K562 (cell line): ENCODE measurements around the gene UNC5C. TPM values are rescaled to one million over a fixed set of nuclear protein-coding genes. Genes with fewer than 3 reads are reported as not detected.

Experiments
- ATAC-seq: fragments of 200-7000 bp; cut with Tn5 transposase; 3 replicates; pipeline ENCODE4 v1.9.1; 2020; ENCODE audit warnings: moderate library complexity
- BruUV-seq: library from RNA; stranded (reverse); fragments of 400-500 nt; replicated peaks from 2 replicates; lab custom pipeline; 2021; lab: Mats Ljungman, UMichigan
- CTCF ChIA-PET: fragments of 300-600 bp; formaldehyde crosslinking; extraction: SDS; loops from one replicate; lab custom pipeline; 2021; ENCODE audit warnings: low intra/inter-chr PET ratio; lab: Yijun Ruan, JAX
- POLR2A ChIA-PET: fragments of 300-600, 350-650 bp; sonication (Branson Sonifier 250); formaldehyde crosslinking; extraction: SDS; loops from one replicate; lab custom pipeline; 2021; ENCODE audit warnings: antibody characterized with exemption, inconsistent platforms; lab: Yijun Ruan, JAX
- DNase-seq, 4 experiments: peaks; one replicate each; pipeline versions ENCODE4 v3.0.0 to v3.0.0-alpha.2; 2011 to 2018; ENCODE audit warnings: low spot score in 3 of 4, mixed read lengths in 3 of 4; ENCODE audit errors: extremely low read depth in 1 of 4
- FAIRE-seq: peaks from 2 replicates; lab custom pipeline; 2011; peaks lifted over from hg19 to GRCh38; lab: Jason Lieb, UNC
- H2AFZ ChIP-seq: 2 replicates; pipeline ENCODE4 v1.6.0; 2011; ENCODE audit warnings: low read depth, low read length, control low read depth, inconsistent platforms
- H3K27ac ChIP-seq: fragments of 200-600 bp; 3 replicates; pipeline ENCODE4 v1.8.0; 2011; ENCODE audit warnings: low read depth, mild to moderate bottlenecking, control low read depth, inconsistent platforms, low read length, moderate library complexity, mixed read lengths; ENCODE audit errors: extremely low read depth
- H3K27me3 ChIP-seq, 2 experiments: fragments of 300-600 bp in 1 of 2; 2 replicates in 1 of 2; 3 replicates in 1 of 2; pipeline versions ENCODE4 v1.6.0 to v1.8.0; 2011; ENCODE audit warnings: inconsistent platforms in 2 of 2, low read length in 2 of 2, mild to moderate bottlenecking in 1 of 2, mixed read lengths in 1 of 2, moderate library complexity in 1 of 2; ENCODE audit not compliant: control insufficient read depth in 2 of 2, insufficient read depth in 2 of 2
- H3K36me3 ChIP-seq: fragments of 300-600 bp; 3 replicates; pipeline ENCODE4 v1.8.0; 2011; ENCODE audit warnings: mild to moderate bottlenecking, low read length, inconsistent platforms; ENCODE audit not compliant: control insufficient read depth, insufficient read depth
- H3K4me1 ChIP-seq, 2 experiments: fragments of 200-600 bp in 1 of 2; replicated peaks in 1 of 2; 2 replicates in 1 of 2; 3 replicates in 1 of 2; pipeline versions ENCODE4 v1.5.1 to v1.8.0; 2011; ENCODE audit warnings: inconsistent platforms in 2 of 2, low read length in 2 of 2, mild to moderate bottlenecking in 1 of 2, mixed read lengths in 1 of 2, moderate library complexity in 1 of 2; ENCODE audit not compliant: control insufficient read depth in 2 of 2, insufficient read depth in 2 of 2
- H3K4me2 ChIP-seq: 2 replicates; pipeline ENCODE4 v1.6.1; 2011; ENCODE audit warnings: low read length, control low read depth, inconsistent platforms, mixed read lengths; ENCODE audit not compliant: insufficient read depth
- H3K4me3 ChIP-seq: fragments of 200-600 bp; sonication (generic), shearing (Covaris generic); 2 replicates; pipeline ENCODE4 v1.5.1; 2016; ENCODE audit warnings: control low read depth, inconsistent platforms
- H3K79me2 ChIP-seq: fragments of 200-600 bp; 3 replicates; pipeline ENCODE4 v1.8.0; 2011; ENCODE audit warnings: low read length, inconsistent platforms; ENCODE audit not compliant: control insufficient read depth, insufficient read depth
- H3K9ac ChIP-seq, 2 experiments: 2 replicates each; pipeline versions ENCODE4 v1.6.0 to v1.6.1; 2011; ENCODE audit warnings: low read depth in 2 of 2, low read length in 2 of 2, control low read depth in 1 of 2, inconsistent platforms in 1 of 2, mild to moderate bottlenecking in 1 of 2, mixed read lengths in 1 of 2; ENCODE audit not compliant: insufficient read depth in 1 of 2
- H3K9me1 ChIP-seq: one replicate; pipeline ENCODE4 v1.6.0; 2011; ENCODE audit warnings: inconsistent platforms, mild to moderate bottlenecking, low read length, moderate library complexity; ENCODE audit not compliant: control insufficient read depth, insufficient read depth
- H3K9me3 ChIP-seq: replicated peaks from 2 replicates; pipeline ENCODE4 v1.5.1; 2011; ENCODE audit warnings: low read depth, low read length, inconsistent platforms; ENCODE audit not compliant: control insufficient read depth, insufficient read depth
- H4K20me1 ChIP-seq: replicated peaks from 2 replicates; pipeline ENCODE4 v1.6.1; 2011; ENCODE audit warnings: low read length, inconsistent platforms, mixed read lengths; ENCODE audit not compliant: control insufficient read depth, insufficient read depth
- CCAR2 ChIP-seq: fragments of 200-400 bp; formaldehyde crosslinking; IDR thresholded peaks from 2 replicates; pipeline ENCODE4 v1.6.1; 2017; ENCODE audit warnings: mild to moderate bottlenecking, low read depth, low read length
- ELF4 ChIP-seq: fragments of 450-650 bp; formaldehyde crosslinking; IDR thresholded peaks from 2 replicates; pipeline ENCODE4 v1.4.0; 2022; ENCODE audit warnings: missing genetic modification characterization
- FOSL1 ChIP-seq: fragments of 200-800 bp; sonication (Bioruptor generic); conservative IDR thresholded peaks from 2 replicates; pipeline ENCODE4 v1.6.1; 2016; ENCODE audit warnings: missing genetic modification characterization, missing compliant biosample characterization
- SMARCC2 ChIP-seq: fragments of 450-650 bp; IDR thresholded peaks from 2 replicates; pipeline ENCODE4 v1.6.1; 2017; ENCODE audit warnings: antibody characterized with exemption, moderate library complexity, mild to moderate bottlenecking, low read depth
- ZC3H8 ChIP-seq: fragments of 450-650 bp; IDR thresholded peaks from 2 replicates; pipeline ENCODE4 v1.6.1; 2017
- in situ Hi-C: fragments of 300-500 bp; cut with MboI; formaldehyde crosslinking; loops from 4 replicates; pipeline ENCODE4 v1.15.0; 2018; ENCODE audit warnings: inconsistent platforms, mixed read lengths
- intact Hi-C: fragments of 100-400 bp; cut with micrococcal nuclease; formaldehyde crosslinking; loops from 2 replicates; pipeline ENCODE4 v1.14.2; 2022
- polyA plus RNA-seq, 8 experiments: library from polyadenylated mRNA; depleted of rRNA in 4 of 8; stranded (reverse) in 5 of 8; unstranded in 3 of 8; fragments of >200 nt; fragmentation: Nextera tagmentation in 2 of 8; fragmentation: Illumina TruSeq in 1 of 8; extraction: Ambion mirVana in 2 of 8; extraction: Trizol in 1 of 8; gene quantifications; 2 replicates each; pipeline versions ENCODE4 v1.2.1 to v1.2.3, GENCODE V29; 2011 to 2014; ENCODE audit warnings: inconsistent platforms in 1 of 8, missing spikeins in 1 of 8
- total RNA-seq, 7 experiments: library from RNA; depleted of rRNA in 6 of 7; stranded (reverse); fragments of >200 nt in 6 of 7; fragmentation: Illumina TruSeq in 2 of 7; extraction: Trizol in 2 of 7; gene quantifications; 2 replicates each; pipeline versions ENCODE4 v1.2.1 to v1.2.3, GENCODE V29; 2011 to 2021; ENCODE audit warnings: low replicate concordance in 1 of 7
- TF ChIP-seq, protein P1 (sequence below): fragments of 250-450 bp; sonication (Bioruptor Pico); IDR thresholded peaks from 2 replicates; pipeline ENCODE4 v1.4.0; 2020; ENCODE audit warnings: mild to moderate bottlenecking

UNC5C gene
- total and polyA plus RNA-seq, 9 of the 15 experiments (the other 6 are each of a cell fraction or from before 2014, with no cell fraction given), result under 0.01 to 0.10 (median 0.03) TPM; not detected in 1

DNA sequence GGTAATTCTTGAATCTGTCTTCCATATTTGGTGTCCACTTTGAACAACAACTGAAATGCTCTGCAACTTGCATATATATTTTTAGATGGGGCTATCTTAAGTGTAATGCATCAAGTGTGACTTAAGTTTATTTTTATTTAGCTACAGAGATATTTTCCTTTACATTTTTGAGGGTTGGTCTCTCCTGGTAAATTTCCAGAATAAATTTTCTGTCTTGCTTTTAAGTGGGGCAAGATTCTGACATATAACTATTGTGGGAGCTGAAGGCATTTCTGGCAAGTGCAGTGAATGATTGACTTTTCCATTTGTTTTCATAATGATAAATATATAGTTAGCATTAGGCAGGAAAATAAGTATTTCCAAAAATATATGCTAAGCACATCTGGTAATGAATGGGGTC is 18.8 kb downstream of the UNC5C start:
- DNase-seq (no peak), ATAC-seq (no peak), FAIRE-seq (no peak)
- TF ChIP-seq CCAR2, result no peak
- no peak for TF ChIP-seq ELF4
- no peak for TF ChIP-seq ZC3H8
- no peak for TF ChIP-seq FOSL1 (tag)
- no peak for TF ChIP-seq SMARCC2
- TF ChIP-seq, protein P1, sequence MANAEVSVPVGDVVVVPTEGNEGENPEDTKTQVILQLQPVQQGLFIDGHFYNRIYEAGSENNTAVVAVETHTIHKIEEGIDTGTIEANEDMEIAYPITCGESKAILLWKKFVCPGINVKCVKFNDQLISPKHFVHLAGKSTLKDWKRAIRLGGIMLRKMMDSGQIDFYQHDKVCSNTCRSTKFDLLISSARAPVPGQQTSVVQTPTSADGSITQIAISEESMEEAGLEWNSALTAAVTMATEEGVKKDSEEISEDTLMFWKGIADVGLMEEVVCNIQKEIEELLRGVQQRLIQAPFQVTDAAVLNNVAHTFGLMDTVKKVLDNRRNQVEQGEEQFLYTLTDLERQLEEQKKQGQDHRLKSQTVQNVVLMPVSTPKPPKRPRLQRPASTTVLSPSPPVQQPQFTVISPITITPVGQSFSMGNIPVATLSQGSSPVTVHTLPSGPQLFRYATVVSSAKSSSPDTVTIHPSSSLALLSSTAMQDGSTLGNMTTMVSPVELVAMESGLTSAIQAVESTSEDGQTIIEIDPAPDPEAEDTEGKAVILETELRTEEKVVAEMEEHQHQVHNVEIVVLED, result no peak
- no peak overlapping the region for H3K4me2 ChIP-seq
- H2AFZ ChIP-seq, result no peak overlapping the region
- no peak overlapping the region for H3K4me3 ChIP-seq
- H4K20me1 ChIP-seq, result no peaks in the 10 kb centered on the region
- H3K27me3 ChIP-seq, result no peaks in the 10 kb centered on the region
- H3K36me3 ChIP-seq, result no peaks in the 10 kb centered on the region
- no peaks in the 10 kb centered on the region for H3K4me1 ChIP-seq
- H3K27ac ChIP-seq, result no peak overlapping the region
- in situ Hi-C loops, result no loop called here
- ChIA-PET POLR2A (no interaction called here), CTCF (no interaction called here)
- BruUV-seq, result no TSS peak
- H3K9ac ChIP-seq, result no peak overlapping the region
- H3K9me3 ChIP-seq, result no peaks in the 10 kb centered on the region
- H3K9me1 ChIP-seq, result no peaks in the 10 kb centered on the region
- intact Hi-C loops, result no loop called here
- H3K79me2 ChIP-seq, result no peaks in the 10 kb centered on the region
